ENCODE results near the gene DVL3. TPM values are rescaled to one million over a fixed set of nuclear protein-coding genes. Genes with fewer than 3 reads are reported as not detected.
"Not testable (repeated sequence)": the region's sequence is repeated elsewhere in the genome, so short reads cannot be mapped to it uniquely, and the experiment has no call there.

Gene DVL3
- polyA plus RNA-seq, 12 donors: 65.3 to 104 (median 83.6) TPM; not detected in 1

GRCh38 chr3:184148076-184148475, 7.1 kb upstream of the DVL3 start:
- no peak for DNase-seq

- DNase-seq: no peak
Observed at GRCh38 chr3:184149123-184149522, 6.1 kb upstream of the DVL3 start.

GRCh38 chr3:184149770-184150169, 5.4 kb upstream of the DVL3 start:
- not testable (repeated sequence) for DNase-seq

DNA sequence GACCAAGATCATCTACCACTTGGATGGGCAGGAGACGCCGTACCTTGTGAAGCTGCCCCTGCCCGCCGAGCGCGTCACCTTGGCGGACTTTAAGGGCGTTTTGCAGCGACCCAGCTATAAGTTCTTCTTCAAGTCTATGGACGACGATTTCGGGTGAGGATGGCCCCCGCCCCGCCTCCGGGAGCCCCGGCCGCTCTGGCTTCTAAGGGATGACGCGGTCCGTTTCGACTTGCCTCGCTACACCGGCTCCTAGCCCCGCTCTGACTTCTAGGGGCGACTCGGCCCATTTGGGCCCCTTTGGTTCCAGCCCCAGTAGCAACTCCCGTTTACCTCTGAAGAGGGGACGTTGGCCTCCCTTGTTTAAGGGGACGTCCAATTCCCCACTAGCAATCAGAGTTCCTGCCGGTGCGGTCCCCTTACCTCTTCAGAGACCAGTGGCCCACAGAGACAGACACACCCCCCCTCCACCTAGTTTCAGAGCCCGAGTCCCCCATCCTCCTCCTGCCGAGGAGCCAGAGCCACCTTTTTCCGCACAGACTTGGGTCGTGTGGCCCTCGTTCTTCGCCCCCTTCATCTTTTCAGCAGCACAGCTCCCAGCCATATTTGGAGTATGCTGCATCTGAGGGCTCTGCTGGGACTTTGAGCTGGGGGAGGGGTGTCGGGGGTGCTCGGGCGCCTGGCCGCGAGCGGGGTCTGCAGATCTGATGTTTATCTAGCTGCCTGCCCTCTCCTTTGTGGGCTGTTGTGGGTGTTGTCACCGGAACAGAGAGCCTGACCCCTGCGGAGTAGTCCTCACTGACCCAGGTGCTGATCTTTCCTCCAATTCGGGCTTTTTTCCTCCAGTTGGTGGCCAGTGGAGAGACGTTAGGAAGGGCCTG, 706 bp downstream of the DVL3 start:
- peak; percentile 43 for DNase-seq

DNA sequence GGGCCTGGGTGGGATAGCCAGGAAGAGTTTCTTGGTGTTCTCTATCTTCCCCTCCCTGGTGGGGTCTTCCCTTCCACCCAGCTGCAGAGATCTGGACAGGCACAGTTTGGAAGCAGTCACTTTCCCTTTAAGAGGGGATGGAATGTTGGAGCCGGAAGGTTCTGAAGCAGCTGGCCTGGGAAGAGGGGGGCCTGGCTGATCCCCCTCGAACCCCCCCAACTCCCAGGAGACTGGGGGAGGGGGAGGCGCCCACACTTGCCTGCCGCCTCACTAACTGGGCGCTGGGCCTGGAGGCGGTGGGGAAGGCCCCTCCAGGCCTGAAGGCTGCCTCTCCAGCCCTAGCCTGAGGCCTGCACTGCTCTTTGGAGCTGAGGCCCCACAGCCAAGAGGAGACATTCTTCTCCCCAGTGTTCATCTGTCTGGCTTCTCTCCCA, 1.4 kb downstream of the DVL3 start:
- peak; percentile 83 for DNase-seq

DNA sequence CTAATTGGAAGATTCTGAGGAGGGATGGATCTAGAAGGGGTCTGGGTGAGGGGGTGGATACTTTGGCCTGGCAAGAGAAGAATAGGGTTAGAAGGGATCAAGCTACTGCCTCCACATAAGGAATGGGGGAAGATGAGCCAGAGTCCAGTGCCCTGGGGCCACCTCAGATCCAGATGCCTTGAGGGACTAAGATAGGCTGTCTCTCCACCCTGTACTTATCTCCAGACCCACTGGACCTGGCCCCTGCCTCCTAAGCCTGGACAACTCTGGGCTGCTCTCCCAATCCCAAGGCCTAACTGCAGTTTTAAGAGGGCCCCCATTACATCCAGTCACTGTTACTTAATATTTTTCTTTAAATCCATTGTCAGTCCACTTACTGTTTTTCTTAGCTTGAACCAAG, 2.0 kb downstream of the DVL3 start:
- no peak for DNase-seq

- no peak for DNase-seq
Observed at GRCh38 chr3:184158404-184158803, 3.2 kb downstream of the DVL3 start.

- no peak for DNase-seq
Observed at GRCh38 chr3:184160456-184160855, 5.3 kb downstream of the DVL3 start.

- not testable (repeated sequence) for DNase-seq
Observed at GRCh38 chr3:184162571-184163070, 7.4 kb downstream of the DVL3 start.

GRCh38 chr3:184164648-184165330, 9.6 kb downstream of the DVL3 start:
- no peak for DNase-seq

DNA sequence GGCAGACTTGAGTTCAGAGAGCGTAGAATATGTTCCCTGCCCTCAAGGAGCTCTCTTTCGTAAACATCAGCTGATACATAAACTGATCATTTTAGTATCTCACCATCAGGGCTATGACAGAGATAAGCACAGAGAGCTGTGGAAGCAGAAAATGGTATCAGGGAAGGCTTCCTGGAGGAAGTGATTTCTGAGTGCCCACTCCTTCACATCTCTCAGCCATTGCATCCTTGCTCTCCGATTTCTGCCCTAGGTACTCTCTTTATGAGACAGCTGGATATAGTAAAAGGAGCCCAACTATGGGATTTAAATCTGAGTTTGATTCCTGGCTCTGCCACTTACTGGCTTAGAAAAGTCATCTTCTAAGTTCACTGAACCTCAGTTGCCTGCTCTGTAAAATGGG, 10.4 kb downstream of the DVL3 start:
- no peak for DNase-seq

DNA sequence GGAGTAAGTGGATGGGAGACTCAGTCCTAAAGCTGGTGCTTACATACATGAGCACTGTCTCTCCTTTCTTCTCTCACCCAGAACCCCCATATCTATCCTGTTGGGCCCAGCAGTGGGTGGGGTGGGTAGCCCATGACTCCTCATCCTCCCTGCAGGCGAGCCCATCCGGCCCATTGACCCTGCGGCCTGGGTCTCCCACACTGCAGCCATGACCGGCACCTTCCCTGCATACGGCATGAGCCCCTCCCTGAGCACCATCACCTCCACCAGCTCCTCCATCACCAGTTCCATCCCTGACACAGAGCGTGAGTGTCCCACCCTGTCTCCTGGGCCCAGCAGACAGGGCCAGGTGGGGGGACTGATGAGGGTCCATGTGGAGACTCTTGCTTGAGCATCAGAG, 11.5 kb downstream of the DVL3 start:
- DNase-seq: no peak

- no peak for DNase-seq
Observed at GRCh38 chr3:184167786-184168185, 12.6 kb downstream of the DVL3 start.

DNA sequence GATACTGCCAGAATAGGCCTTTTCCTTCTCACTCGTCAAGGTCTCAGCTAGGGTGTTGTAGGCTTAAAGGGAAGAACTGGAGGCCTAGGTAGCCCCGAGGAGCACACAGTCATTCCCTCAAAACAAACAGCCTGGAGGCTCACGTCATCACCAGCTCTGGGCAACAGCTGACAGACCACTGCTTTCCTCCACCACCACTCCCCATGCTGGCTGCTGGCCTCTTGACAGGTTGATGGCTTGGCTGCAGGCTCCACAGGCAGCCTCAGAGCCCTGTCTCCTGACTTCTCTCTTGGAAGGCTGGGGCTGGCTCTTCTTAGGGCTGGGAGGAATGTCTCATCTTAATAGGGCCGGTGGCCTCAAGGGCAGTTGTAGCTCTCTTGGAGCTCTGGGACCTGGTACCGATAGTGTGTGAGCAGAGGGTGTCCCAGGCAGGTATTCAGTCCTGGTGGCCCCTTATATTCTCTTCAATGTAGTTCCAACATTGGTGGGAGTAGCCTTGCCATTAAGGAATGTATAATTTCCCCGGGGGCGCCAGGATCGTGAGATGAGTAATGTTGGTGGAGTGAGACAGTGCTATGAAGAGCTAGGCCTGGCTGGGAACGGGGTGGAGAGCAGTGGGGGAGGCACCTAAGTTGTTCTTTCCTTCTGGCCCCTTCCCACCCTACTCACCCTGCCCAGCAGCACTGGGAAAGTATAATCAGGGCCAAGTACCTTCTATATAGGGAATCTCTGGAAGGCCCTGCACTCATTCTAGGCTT, 13.4 kb downstream of the DVL3 start:
- no peak for DNase-seq

GRCh38 chr3:184169896-184170875, 15.0 kb downstream of the DVL3 start:
- no peak for DNase-seq

GRCh38 chr3:184171562-184171961, 16.4 kb downstream of the DVL3 start:
- no peak for DNase-seq

- DNase-seq: no peak
Observed at GRCh38 chr3:184172681-184173373, 17.6 kb downstream of the DVL3 start.

GRCh38 chr3:184173374-184173722, 18.2 kb downstream of the DVL3 start:
- no peak for DNase-seq

DNA sequence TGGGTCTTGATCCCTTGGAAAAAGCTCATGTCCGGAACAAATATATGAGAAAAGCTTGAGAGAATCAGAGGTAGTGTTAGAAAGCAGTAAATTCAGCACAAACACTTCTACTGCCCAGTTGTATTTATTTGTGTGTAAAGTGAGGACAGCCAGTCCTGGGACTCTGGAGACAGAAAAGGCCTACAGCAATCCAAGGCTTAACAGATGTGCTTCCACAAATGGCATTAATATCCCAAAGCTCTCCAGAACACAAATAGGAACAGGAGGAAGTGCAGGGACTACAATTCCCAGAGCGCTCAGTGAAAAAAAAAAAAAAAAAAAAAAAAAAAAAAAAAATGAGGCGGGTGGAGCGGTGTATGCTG, 19.1 kb downstream of the DVL3 start:
- no peak for DNase-seq
